Heart left ventricle (tissue), 16 donors: Measurements from ENCODE around the gene FCHSD2. TPM values are rescaled to one million over a fixed set of nuclear protein-coding genes. Genes with fewer than 3 reads are reported as not detected.

Experiments
- ATAC-seq, 4 donors: fragments of 200-7000 bp; cut with Tn5 transposase; one replicate each; pipeline ENCODE4 v1.9.1; 2020 to 2022; ENCODE audit warnings: moderate library complexity in 4 of 4, mild to moderate bottlenecking in 3 of 4, moderate number of reproducible peaks in 1 of 4
- DNase-seq, 5 donors: peaks; one replicate each; pipeline ENCODE4 v3.0.0-alpha.2; 2020
- H3K27ac ChIP-seq, 12 donors: fragments of 200-600 bp; sonication (generic) in 4 of 12; one replicate each; pipeline versions ENCODE4 v1.5.0 to v1.8.0; 2016 to 2022; ENCODE audit warnings: mild to moderate bottlenecking in 2 of 12
- H3K27me3 ChIP-seq, 9 donors: fragments of 200-600 bp; sonication (generic) in 2 of 9; one replicate each; pipeline versions ENCODE4 v1.5.1 to v1.8.0; 2016 to 2022; ENCODE audit warnings: mild to moderate bottlenecking in 3 of 9
- H3K36me3 ChIP-seq, 9 donors: fragments of 200-600 bp; sonication (generic) in 2 of 9; one replicate each; pipeline versions ENCODE4 v1.5.0 to v1.8.0; 2018 to 2022; ENCODE audit warnings: mild to moderate bottlenecking in 2 of 9
- H3K4me1 ChIP-seq, 12 donors: fragments of 200-600 bp; sonication (generic) in 4 of 12; one replicate each; pipeline versions ENCODE4 v1.5.0 to v1.8.0; 2016 to 2022; ENCODE audit warnings: mild to moderate bottlenecking in 3 of 12
- H3K4me3 ChIP-seq, 12 donors: fragments of 200-600 bp; sonication (generic) in 4 of 12; one replicate each; pipeline versions ENCODE4 v1.5.0 to v1.8.0; 2017 to 2022; ENCODE audit warnings: mild to moderate bottlenecking in 9 of 12, moderate library complexity in 4 of 12
- H3K9me3 ChIP-seq, 12 donors: fragments of 200-600 bp; sonication (generic) in 4 of 12; one replicate each; pipeline versions ENCODE4 v1.5.0 to v1.8.0; 2016 to 2022; ENCODE audit warnings: mild to moderate bottlenecking in 1 of 12
- CTCF ChIP-seq, 12 donors: fragments of 200-600 bp; sonication (generic) in 4 of 12; IDR thresholded peaks; one replicate each; pipeline versions ENCODE4 v1.5.0 to v1.8.0; 2018 to 2022; ENCODE audit warnings: antibody characterized with exemption in 12 of 12, mild to moderate bottlenecking in 5 of 12
- POLR2A ChIP-seq, 2 donors: fragments of 450-650 bp; IDR thresholded peaks; one replicate each; pipeline ENCODE4 v1.6.1; 2017; ENCODE audit warnings: antibody characterized with exemption in 2 of 2, mild to moderate bottlenecking in 2 of 2, moderate library complexity in 2 of 2
- WGBS, 4 donors: extraction: QIAGEN DNeasy Blood & Tissue Kit in 2 of 4; methylation state at CpG; one replicate each; pipeline versions ENCODE4 v1.1.5 to v1.1.7; 2013 to 2018; 5-methylcytosine and 5-hydroxymethylcytosine counted together
- intact Hi-C, 10 donors: fragments of 100-400 bp; cut with DNase I; formaldehyde crosslinking; loops; one replicate each; pipeline versions ENCODE4 v1.11.1 to v1.14.2; 2022
- polyA plus RNA-seq, 2 donors: library from polyadenylated mRNA; stranded (reverse); fragments of 200-250 nt; gene quantifications; one replicate each; pipeline ENCODE4 v1.2.3, GENCODE V29; 2013
- total RNA-seq, 9 donors: library from RNA; depleted of rRNA in 2 of 9; stranded (reverse); fragments of >200 nt in 2 of 9; fragmentation: NEBNext Ultra II Directional in 3 of 9; extraction: Animal tissue kit (Norgen Biotek cat#: 25700) in 3 of 9; gene quantifications; one replicate each; pipeline versions ENCODE4 v1.1.0 to v1.2.4, GENCODE V29; 2016 to 2023
- donor health status: ischemic (EF 13 %, LVEDD 7.1; RV severe dilation, severe dysfunction).
- donor health status: healthy with polysubstance abuse.
- donor health status: DM: no; HTN: yes; CAD: no.
- donor health status: DM: no; HTN: no; CAD: no.
- donor health status: ischemic (EF 25% LVEDD 6.9; RV normal size, moderate dysfunction).
- donor health status: ischemic (EF 25% LVEDD 5.7; RV mildly dilated, moderate dysfunction).
- donor health status: healthy.
- donor health status: DM: yes; HTN: yes; CAD: no.
- donor health status: ischemic (EF 35%, LVEDD 5.7; RV mildly dilated, moderate dysfunction).
- donor health status: nonischemic (EF 11% LVEDD 7.7; RV severe dilation, severe dysfunction).
- donor health status: DM: yes; HTN: yes; CAD: no.
- donor health status: PGD.
- donor health status: ischemic (EF 29% LVEDD 5.4; RV normal size, mild dysfunction).
- donor health status: nonischemic (EF 23%, LVEDD 6.1; RV moderate dilation, normal function).

Gene FCHSD2
- total and polyA plus RNA-seq, 11 donors = 9.9 to 61.1 (median 39.0) TPM

GRCh38 chr11:73189315-73189714 is 47.2 kb upstream of the FCHSD2 start:
- no peaks in the 10 kb centered on the region for H3K36me3 ChIP-seq
- DNase-seq (peak in 3 of 5 donors; percentile 43 to 55 (median 50)), ATAC-seq (peak in 2 of 4 donors; percentile 9 to 10)
- no peak overlapping the region for H3K4me3 ChIP-seq
- 67 to 79% (median 73%) methylated on average over 8 of the region's 8 CpGs for WGBS, 4 donors
- H3K4me1 ChIP-seq = peaks cover 3 to 54% (median 21%) of the 10 kb centered on the region in 12 donors
- H3K27me3 ChIP-seq = no peaks in the 10 kb centered on the region
- H3K9me3 ChIP-seq = no peaks in the 10 kb centered on the region
- intact Hi-C loops = loop anchor here in 8 of 10 donors (2.0 to 5.0 kb wide), 5 partner anchors 29 to 103 kb away; partner anchors contain the start of gene P2RY2 (in 1 of the 8)
- TF ChIP-seq POLR2A (IDR thresholded peaks at IDR 0.05) (no peak), CTCF (IDR thresholded peaks at IDR 0.05) (no peak)
- peak overlapping the region in 2 of 12 donors; percentile 58 to 63 for H3K27ac ChIP-seq

- H3K4me3 ChIP-seq = no peak overlapping the region
- no peaks in the 10 kb centered on the region for H3K36me3 ChIP-seq
- DNase-seq (peak; percentile 71 to 82 (median 73)), ATAC-seq (peak; percentile 67 to 88 (median 82))
- peaks cover 3 to 54% (median 23%) of the 10 kb centered on the region in 12 donors for H3K4me1 ChIP-seq
- no peaks in the 10 kb centered on the region for H3K27me3 ChIP-seq
- TF ChIP-seq CTCF (IDR thresholded peaks at IDR 0.05) (no peak), POLR2A (IDR thresholded peaks at IDR 0.05) (no peak)
- no peaks in the 10 kb centered on the region for H3K9me3 ChIP-seq
- 7 to 33% (median 24%) methylated on average over 2 to 4 of the region's 4 CpGs for WGBS, 4 donors
- intact Hi-C loops = loop anchor here in 8 of 10 donors (2.0 to 5.0 kb wide), 5 partner anchors 30 to 104 kb away; partner anchors contain the start of gene P2RY2 (in 1 of the 8)
- peak overlapping the region in 8 of 12 donors; percentile 26 to 70 (median 51) for H3K27ac ChIP-seq
Observed at GRCh38 chr11:73188301-73188700, 46.2 kb upstream of the FCHSD2 start.

- DNase-seq (no peak), ATAC-seq (no peak)
- no peak overlapping the region for H3K4me3 ChIP-seq
- 77 to 82% (median 81%) methylated on average over 1 of the region's 1 CpG for WGBS, 4 donors
- intact Hi-C loops = loop anchor here in 8 of 10 donors (2.0 to 5.0 kb wide), 6 partner anchors 31 to 104 kb away; partner anchors contain the start of gene P2RY2 (in 1 of the 8)
- H3K9me3 ChIP-seq = no peaks in the 10 kb centered on the region
- H3K27ac ChIP-seq = peak overlapping the region in 8 of 12 donors; percentile 26 to 70 (median 51)
- TF ChIP-seq CTCF (IDR thresholded peaks at IDR 0.05) (no peak), POLR2A (IDR thresholded peaks at IDR 0.05) (no peak)
- H3K4me1 ChIP-seq = peaks cover 3 to 54% (median 25%) of the 10 kb centered on the region in 12 donors
- H3K36me3 ChIP-seq = no peaks in the 10 kb centered on the region
- no peaks in the 10 kb centered on the region for H3K27me3 ChIP-seq
Observed at GRCh38 chr11:73187854-73188253, 45.7 kb upstream of the FCHSD2 start.

GRCh38 chr11:73186886-73187285 is 44.8 kb upstream of the FCHSD2 start:
- H3K4me3 ChIP-seq = no peak overlapping the region
- H3K36me3 ChIP-seq = no peaks in the 10 kb centered on the region
- DNase-seq (no peak), ATAC-seq (no peak)
- H3K27me3 ChIP-seq = no peaks in the 10 kb centered on the region
- WGBS, 4 donors = 62 to 71% (median 65%) methylated on average over 4 of the region's 4 CpGs
- H3K4me1 ChIP-seq = peaks cover 3 to 54% (median 25%) of the 10 kb centered on the region in 12 donors
- intact Hi-C loops = loop anchor here in 6 of 10 donors (2.0 to 5.0 kb wide), 4 partner anchors 50 to 105 kb away; no protein-coding TSS in a partner anchor
- TF ChIP-seq CTCF (IDR thresholded peaks at IDR 0.05) (no peak), POLR2A (IDR thresholded peaks at IDR 0.05) (no peak)
- no peaks in the 10 kb centered on the region for H3K9me3 ChIP-seq
- no peak overlapping the region for H3K27ac ChIP-seq
